Heart left ventricle (tissue), 16 donors: ENCODE measurements around the gene TEDC1. TPM values are rescaled to one million over a fixed set of nuclear protein-coding genes. Genes with fewer than 3 reads are reported as not detected.

Experiments
- ATAC-seq, 4 donors: fragments of 200-7000 bp; cut with Tn5 transposase; one replicate each; pipeline ENCODE4 v1.9.1; 2020 to 2022; ENCODE audit warnings: moderate library complexity in 4 of 4, mild to moderate bottlenecking in 3 of 4, moderate number of reproducible peaks in 1 of 4
- DNase-seq, 5 donors: peaks; one replicate each; pipeline ENCODE4 v3.0.0-alpha.2; 2020
- H3K27ac ChIP-seq, 12 donors: fragments of 200-600 bp; sonication (generic) in 4 of 12; one replicate each; pipeline versions ENCODE4 v1.5.0 to v1.8.0; 2016 to 2022; ENCODE audit warnings: mild to moderate bottlenecking in 2 of 12
- H3K27me3 ChIP-seq, 9 donors: fragments of 200-600 bp; sonication (generic) in 2 of 9; one replicate each; pipeline versions ENCODE4 v1.5.1 to v1.8.0; 2016 to 2022; ENCODE audit warnings: mild to moderate bottlenecking in 3 of 9
- H3K36me3 ChIP-seq, 9 donors: fragments of 200-600 bp; sonication (generic) in 2 of 9; one replicate each; pipeline versions ENCODE4 v1.5.0 to v1.8.0; 2018 to 2022; ENCODE audit warnings: mild to moderate bottlenecking in 2 of 9
- H3K4me1 ChIP-seq, 12 donors: fragments of 200-600 bp; sonication (generic) in 4 of 12; one replicate each; pipeline versions ENCODE4 v1.5.0 to v1.8.0; 2016 to 2022; ENCODE audit warnings: mild to moderate bottlenecking in 3 of 12
- H3K4me3 ChIP-seq, 12 donors: fragments of 200-600 bp; sonication (generic) in 4 of 12; one replicate each; pipeline versions ENCODE4 v1.5.0 to v1.8.0; 2017 to 2022; ENCODE audit warnings: mild to moderate bottlenecking in 9 of 12, moderate library complexity in 4 of 12
- H3K9me3 ChIP-seq, 12 donors: fragments of 200-600 bp; sonication (generic) in 4 of 12; one replicate each; pipeline versions ENCODE4 v1.5.0 to v1.8.0; 2016 to 2022; ENCODE audit warnings: mild to moderate bottlenecking in 1 of 12
- CTCF ChIP-seq, 12 donors: fragments of 200-600 bp; sonication (generic) in 4 of 12; IDR thresholded peaks; one replicate each; pipeline versions ENCODE4 v1.5.0 to v1.8.0; 2018 to 2022; ENCODE audit warnings: antibody characterized with exemption in 12 of 12, mild to moderate bottlenecking in 5 of 12
- POLR2A ChIP-seq, 2 donors: fragments of 450-650 bp; IDR thresholded peaks; one replicate each; pipeline ENCODE4 v1.6.1; 2017; ENCODE audit warnings: antibody characterized with exemption in 2 of 2, mild to moderate bottlenecking in 2 of 2, moderate library complexity in 2 of 2
- whole genome bisulfite sequencing, 4 donors: extraction: QIAGEN DNeasy Blood & Tissue Kit in 2 of 4; methylation state at CpG; one replicate each; pipeline versions ENCODE4 v1.1.5 to v1.1.7; 2013 to 2018; 5-methylcytosine and 5-hydroxymethylcytosine counted together
- intact Hi-C, 10 donors: fragments of 100-400 bp; cut with DNase I; formaldehyde crosslinking; loops; one replicate each; pipeline versions ENCODE4 v1.11.1 to v1.14.2; 2022
- polyA plus RNA-seq, 2 donors: library from polyadenylated mRNA; stranded (reverse); fragments of 200-250 nt; gene quantifications; one replicate each; pipeline ENCODE4 v1.2.3, GENCODE V29; 2013
- total RNA-seq, 9 donors: library from RNA; depleted of rRNA in 2 of 9; stranded (reverse); fragments of >200 nt in 2 of 9; fragmentation: NEBNext Ultra II Directional in 3 of 9; extraction: Animal tissue kit (Norgen Biotek cat#: 25700) in 3 of 9; gene quantifications; one replicate each; pipeline versions ENCODE4 v1.1.0 to v1.2.4, GENCODE V29; 2016 to 2023
- donor health status: ischemic (EF 13 %, LVEDD 7.1; RV severe dilation, severe dysfunction).
- donor health status: healthy with polysubstance abuse.
- donor health status: DM: no; HTN: yes; CAD: no.
- donor health status: DM: no; HTN: no; CAD: no.
- donor health status: ischemic (EF 25% LVEDD 6.9; RV normal size, moderate dysfunction).
- donor health status: ischemic (EF 25% LVEDD 5.7; RV mildly dilated, moderate dysfunction).
- donor health status: healthy.
- donor health status: DM: yes; HTN: yes; CAD: no.
- donor health status: ischemic (EF 35%, LVEDD 5.7; RV mildly dilated, moderate dysfunction).
- donor health status: nonischemic (EF 11% LVEDD 7.7; RV severe dilation, severe dysfunction).
- donor health status: DM: yes; HTN: yes; CAD: no.
- donor health status: PGD.
- donor health status: ischemic (EF 29% LVEDD 5.4; RV normal size, mild dysfunction).
- donor health status: nonischemic (EF 23%, LVEDD 6.1; RV moderate dilation, normal function).

The TEDC1 gene
- total and polyA plus RNA-seq, 11 donors, result 0.94 to 12.4 (median 3.7) TPM

GRCh38 chr14:105469456-105470349 is 21.3 kb upstream of the TEDC1 start:
- intact Hi-C loops, result no loop called here
- ATAC-seq, result no peak
- Histone ChIP-seq H3K27ac (peak overlapping the region; percentile 87 to 100 (median 97)), H3K27me3 (peaks cover 0 to 6% (median 0%) of the 10 kb centered on the region in 9 donors), H3K4me3 (peak overlapping the region in 5 of 12 donors; percentile 10 to 33 (median 28)), H3K9me3 (no peaks in the 10 kb centered on the region), H3K4me1 (peaks cover 0 to 91% (median 76%) of the 10 kb centered on the region in 12 donors), H3K36me3 (peaks cover 0 to 30% (median 12%) of the 10 kb centered on the region in 9 donors)
- 44 to 67% (median 55%) methylated on average over 24 to 54 of the region's 54 CpGs for WGBS, 4 donors
- peak in 4 of 5 donors; percentile 64 to 85 (median 74) for DNase-seq
- TF ChIP-seq CTCF (IDR thresholded peaks at IDR 0.05) (no peak), POLR2A (IDR thresholded peaks at IDR 0.05) (no peak)

- H3K9me3 ChIP-seq, result no peaks in the 10 kb centered on the region
- intact Hi-C loops, result no loop called here
- H3K27ac ChIP-seq, result peak overlapping the region; percentile 87 to 100 (median 97)
- no peak for TF ChIP-seq POLR2A (IDR thresholded peaks at IDR 0.05)
- TF ChIP-seq CTCF (IDR thresholded peaks at IDR 0.05), result no peak
- peaks cover 0 to 84% (median 70%) of the 10 kb centered on the region in 12 donors for H3K4me1 ChIP-seq
- no peak for DNase-seq
- peak overlapping the region in 8 of 12 donors; percentile 1 to 33 (median 16) for H3K4me3 ChIP-seq
- 55 to 66% (median 59%) methylated on average over 25 to 34 of the region's 34 CpGs for WGBS, 4 donors
- H3K27me3 ChIP-seq, result peaks cover 0 to 15% (median 0%) of the 10 kb centered on the region in 9 donors
- H3K36me3 ChIP-seq, result peaks cover 0 to 22% (median 3%) of the 10 kb centered on the region in 9 donors
- no peak for ATAC-seq
Measured at GRCh38 chr14:105470350-105471296, 20.4 kb upstream of the TEDC1 start.

- Histone ChIP-seq H3K4me1 (peaks cover 0 to 81% (median 70%) of the 10 kb centered on the region in 12 donors), H3K27me3 (peaks cover 0 to 22% (median 0%) of the 10 kb centered on the region in 9 donors), H3K9me3 (no peaks in the 10 kb centered on the region), H3K4me3 (peak overlapping the region in 8 of 12 donors; percentile 1 to 33 (median 16)), H3K36me3 (peaks cover 0 to 22% (median 3%) of the 10 kb centered on the region in 9 donors), H3K27ac (peak overlapping the region; percentile 87 to 100 (median 97))
- WGBS, 4 donors, result 26 to 44% (median 39%) methylated on average over 5 to 19 of the region's 19 CpGs
- intact Hi-C loops, result no loop called here
- DNase-seq (peak in 4 of 5 donors; percentile 82 to 91 (median 86)), ATAC-seq (peak; percentile 9 to 35 (median 22))
- peak in 10 of 12 donors; percentile 19 to 50 (median 38) for TF ChIP-seq CTCF (IDR thresholded peaks at IDR 0.05)
- no peak for TF ChIP-seq POLR2A (IDR thresholded peaks at IDR 0.05)
Measured at GRCh38 chr14:105471297-105471821, 19.7 kb upstream of the TEDC1 start.
